ENCODE measurements around the gene BMP6. TPM values are rescaled to one million over a fixed set of nuclear protein-coding genes. Genes with fewer than 3 reads are reported as not detected.

BMP6 gene
- total and polyA plus RNA-seq, 2 experiments from 2014 or later = 0.84 to 2.8 TPM

- Mint-ChIP-seq H3K27ac (no peak overlapping the region), H3K36me3 (ENCODE audit: low read depth) (no peaks in the 10 kb centered on the region), H3K9me3 (no peaks in the 10 kb centered on the region), H3K27me3 (ENCODE audit: insufficient read depth, low read depth, poor library complexity) (peaks cover 2% of the 10 kb centered on the region), H3K4me3 (no peak overlapping the region), H3K4me1 (peaks cover 4% of the 10 kb centered on the region; the same call in 1 of the 3 replicates)
- no peaks in the 10 kb centered on the region for H3K4me1 ChIP-seq (ENCODE audit: insufficient read depth)
- no peak overlapping the region for H3K4me2 ChIP-seq
- no peaks in the 10 kb centered on the region for H4K20me1 ChIP-seq (replicated peaks; ENCODE audit: insufficient read depth)
- no peak for TF ChIP-seq JUNB (IDR thresholded peaks at IDR 0.05; ENCODE audit: unreplicated experiment)
- TF ChIP-seq REST (IDR thresholded peaks at IDR 0.05; ENCODE audit: unreplicated experiment) = no peak
- no peak for TF ChIP-seq CTCF (conservative IDR thresholded peaks at IDR 0.05; ENCODE audit: low read depth in 2 of 2)
- no peak for TF ChIP-seq EZH2phosphoT487 (IDR thresholded peaks at IDR 0.05; ENCODE audit: unreplicated experiment)
- no peak for TF ChIP-seq ZNF462 (CRISPR knock-in tag; IDR thresholded peaks at IDR 0.05)
- no peak for TF ChIP-seq ZNF114 (CRISPR knock-in tag; IDR thresholded peaks at IDR 0.05)
- no peak for TF ChIP-seq CREB1 (CRISPR knock-in tag; IDR thresholded peaks at IDR 0.05; ENCODE audit: low read depth)
- ATAC-seq (no peak), DNase-seq (ENCODE audit: low spot score) (no peak)
- no peak overlapping the region for H2AFZ ChIP-seq
- H3K27ac ChIP-seq (ENCODE audit: low read depth) = no peak overlapping the region
- H3K9me2 ChIP-seq (ENCODE audit: insufficient read depth) = no peaks in the 10 kb centered on the region
- H3K79me2 ChIP-seq (replicated peaks; ENCODE audit: insufficient read depth) = no peaks in the 10 kb centered on the region
- no peaks in the 10 kb centered on the region for H3K36me3 ChIP-seq (ENCODE audit: insufficient read depth)
- no peaks in the 10 kb centered on the region for H3K27me3 ChIP-seq (ENCODE audit: insufficient read depth)
- H3F3A ChIP-seq (replicated peaks; ENCODE audit: low read depth) = no peaks in the 10 kb centered on the region
- H3K4me3 ChIP-seq = no peak overlapping the region
These were observed 60.3 kb downstream of the BMP6 start for GRCh38 chr6:7786214-7786661.
